ENCODE data around the gene BRMS1. TPM values are rescaled to one million over a fixed set of nuclear protein-coding genes. Genes with fewer than 3 reads are reported as not detected.
"Not testable (repeated sequence)": the region's sequence is repeated elsewhere in the genome, so short reads cannot be mapped to it uniquely, and the experiment has no call there.

Gene BRMS1, protein sequence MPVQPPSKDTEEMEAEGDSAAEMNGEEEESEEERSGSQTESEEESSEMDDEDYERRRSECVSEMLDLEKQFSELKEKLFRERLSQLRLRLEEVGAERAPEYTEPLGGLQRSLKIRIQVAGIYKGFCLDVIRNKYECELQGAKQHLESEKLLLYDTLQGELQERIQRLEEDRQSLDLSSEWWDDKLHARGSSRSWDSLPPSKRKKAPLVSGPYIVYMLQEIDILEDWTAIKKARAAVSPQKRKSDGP
- 95.8 and 104 TPM in 2 replicates for total RNA-seq (2014; rRNA removed; shearing (Covaris generic))

DNA sequence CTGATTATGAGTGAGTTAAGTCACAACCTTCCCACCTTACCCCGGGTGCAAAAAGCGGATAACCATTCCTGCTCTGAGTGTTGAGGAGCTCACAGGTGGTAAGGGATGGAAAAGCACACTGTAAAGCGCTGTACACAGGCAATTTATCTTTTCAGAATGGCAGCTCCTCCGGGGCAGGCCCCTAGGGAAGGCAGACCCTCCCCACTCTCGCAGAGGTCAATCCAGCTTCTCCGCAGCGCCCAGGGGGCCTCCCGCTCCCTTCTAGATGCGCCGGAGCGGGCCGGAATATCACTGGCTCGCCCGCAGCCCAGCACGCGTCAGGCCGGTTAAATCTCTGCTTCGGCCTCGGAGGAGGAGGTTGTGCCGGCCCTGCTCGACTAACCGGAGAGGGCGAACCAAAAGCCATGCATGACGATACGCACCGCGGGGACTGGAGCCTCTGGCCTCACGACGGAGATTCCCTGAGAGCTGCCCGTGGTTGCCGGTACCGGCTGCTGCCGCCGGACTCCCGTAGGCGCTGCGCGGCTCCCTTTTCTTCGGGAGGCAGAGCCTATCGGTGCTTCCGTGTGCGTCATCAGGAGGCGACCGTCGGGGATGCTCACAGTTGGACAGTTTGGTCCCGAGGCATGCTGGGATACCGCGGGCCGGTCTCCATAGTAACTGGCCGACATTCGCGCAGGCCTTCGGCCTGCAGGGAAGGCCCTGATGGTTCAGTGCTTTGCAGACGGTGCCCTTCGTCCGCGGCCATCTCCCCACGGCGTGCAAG lies at the start of gene BRMS1:
TSS of gene BRMS1 (minus strand) at position 555 of the 766 bp plus-strand sequence. CDS start 2,870 bp downstream, outside the sequence.
- DNase-seq (ENCODE audit: low spot score): peak; percentile 92

GRCh38 chr11:66393954-66394353 lies 49.0 kb upstream of the BRMS1 start:
- no peak for DNase-seq (ENCODE audit: low spot score)

GRCh38 chr11:66391322-66391721 lies 46.4 kb upstream of the BRMS1 start:
- DNase-seq (ENCODE audit: low spot score): no peak

DNA sequence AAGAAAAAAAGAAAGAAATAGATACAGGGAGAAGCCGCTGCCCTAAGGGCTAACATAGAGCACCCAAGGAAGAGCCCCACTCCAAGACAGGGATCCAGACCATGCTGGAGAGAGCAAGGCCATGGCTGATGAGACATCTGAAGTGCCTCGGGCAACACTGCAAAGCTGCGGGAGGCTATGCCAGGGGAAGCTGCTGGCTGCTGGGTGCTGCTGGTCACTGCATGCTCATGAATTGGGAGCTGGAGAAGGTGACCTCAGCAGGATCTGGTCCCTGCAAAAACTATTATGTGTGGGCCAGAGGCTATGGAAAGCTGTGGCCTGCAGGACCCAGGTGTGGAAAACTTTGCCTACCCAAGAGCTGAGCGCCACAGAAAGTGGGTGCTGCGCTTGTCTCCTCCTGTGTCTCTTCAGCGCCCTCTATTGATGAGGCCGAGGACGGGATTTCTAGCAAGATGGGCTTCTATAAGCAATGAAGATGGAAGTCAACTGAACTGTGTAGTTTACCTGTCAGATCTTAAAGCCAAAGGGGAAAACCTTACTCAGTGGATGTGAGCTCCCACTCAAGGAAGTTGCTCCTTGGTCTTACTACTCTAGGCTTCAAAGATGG lies 44.0 kb upstream of the BRMS1 start:
- peak; percentile 55 for DNase-seq (ENCODE audit: low spot score)

DNA sequence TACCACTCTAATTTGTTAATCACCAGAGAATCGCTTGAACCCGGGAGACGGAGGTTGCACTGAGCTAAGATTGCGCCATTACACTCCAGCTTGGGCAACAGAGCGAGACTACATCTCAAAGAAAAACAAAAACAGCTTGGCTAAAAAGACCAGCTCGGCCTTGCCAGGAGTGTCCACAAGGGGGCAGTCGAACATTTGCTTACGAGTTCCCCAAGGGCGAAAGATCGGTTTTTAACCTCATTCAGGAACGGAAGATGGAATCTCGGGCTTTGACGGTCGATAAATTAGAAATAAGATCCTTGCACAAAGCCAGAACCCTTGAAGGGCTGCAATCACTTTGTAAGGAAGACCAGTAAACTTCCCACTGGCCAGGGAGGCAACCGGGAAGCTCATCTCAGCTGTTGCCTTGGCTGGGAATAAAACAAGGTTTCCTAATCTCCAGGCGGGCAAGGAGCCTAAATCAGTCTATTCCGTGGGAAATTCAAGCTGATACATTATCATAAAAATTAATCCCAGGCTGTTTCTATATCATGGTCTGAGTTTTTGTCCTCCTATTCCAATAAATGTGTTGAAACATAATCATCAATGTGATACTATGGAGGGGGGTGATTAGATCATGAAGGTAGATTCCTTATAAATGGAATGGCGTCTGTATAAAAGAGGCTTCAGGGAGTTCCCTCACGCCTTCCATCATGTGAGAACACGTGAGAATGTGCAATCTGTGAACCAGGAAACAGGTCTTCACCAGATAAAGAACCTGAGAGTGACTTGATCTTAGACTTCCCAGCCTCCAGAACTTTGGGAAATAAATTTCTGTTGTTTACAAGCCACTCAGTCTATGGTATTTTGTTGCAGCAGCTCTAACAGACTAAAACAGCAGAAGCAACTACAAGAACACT lies 41.5 kb upstream of the BRMS1 start:
- peak; percentile 69 for DNase-seq (ENCODE audit: low spot score)

DNA sequence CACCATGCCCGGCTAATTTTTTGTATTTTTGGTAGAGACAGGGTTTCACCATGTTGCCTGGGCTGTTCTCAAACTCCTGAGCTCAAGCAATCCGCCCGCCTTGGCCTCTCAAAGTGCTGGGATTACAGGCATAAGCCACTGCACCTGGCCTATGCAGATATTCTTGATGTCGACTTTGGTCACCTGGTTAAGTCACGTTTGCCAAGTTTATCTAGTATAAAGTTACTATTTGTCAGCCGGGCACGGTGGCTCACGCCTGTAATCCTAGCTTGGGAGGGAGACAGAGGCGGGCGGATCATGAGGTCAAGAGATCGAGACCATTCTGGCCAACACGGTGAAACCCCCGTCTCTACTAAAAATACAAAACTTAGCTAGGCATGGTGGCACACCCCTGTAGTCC lies 39.4 kb upstream of the BRMS1 start:
- DNase-seq (ENCODE audit: low spot score): not testable (repeated sequence)

GRCh38 chr11:66380264-66380663 lies 35.4 kb upstream of the BRMS1 start:
- DNase-seq (ENCODE audit: low spot score): not testable (repeated sequence)

DNA sequence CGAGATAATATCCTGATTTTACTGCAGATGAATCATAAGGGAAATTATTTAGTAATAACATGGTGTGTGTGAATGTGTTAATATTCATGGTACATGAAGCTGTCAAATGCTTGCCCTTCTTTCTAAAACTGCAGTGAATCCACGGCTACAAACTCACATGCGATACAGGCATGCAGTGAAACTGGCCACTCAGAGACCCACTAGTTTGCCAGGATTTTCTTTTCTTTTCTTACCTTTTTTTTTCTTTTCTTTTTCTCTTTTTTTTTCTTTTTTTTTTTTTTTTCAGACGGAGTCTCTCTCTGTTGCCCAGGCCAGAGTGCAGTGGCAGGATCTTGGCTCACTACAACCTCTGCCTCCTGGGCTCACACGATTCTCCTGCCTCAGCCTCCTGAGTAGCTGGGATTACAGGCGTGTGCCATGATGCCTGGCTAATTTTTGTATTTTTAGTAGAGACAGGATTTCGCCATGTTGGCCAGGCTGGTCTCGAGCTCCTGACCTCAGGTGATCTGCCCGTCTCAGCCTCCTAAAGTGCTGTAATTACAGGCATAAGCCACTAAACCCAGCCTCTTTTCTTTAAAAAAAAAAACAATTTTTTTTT lies 28.9 kb upstream of the BRMS1 start:
- not testable (repeated sequence) for DNase-seq (ENCODE audit: low spot score)

DNA sequence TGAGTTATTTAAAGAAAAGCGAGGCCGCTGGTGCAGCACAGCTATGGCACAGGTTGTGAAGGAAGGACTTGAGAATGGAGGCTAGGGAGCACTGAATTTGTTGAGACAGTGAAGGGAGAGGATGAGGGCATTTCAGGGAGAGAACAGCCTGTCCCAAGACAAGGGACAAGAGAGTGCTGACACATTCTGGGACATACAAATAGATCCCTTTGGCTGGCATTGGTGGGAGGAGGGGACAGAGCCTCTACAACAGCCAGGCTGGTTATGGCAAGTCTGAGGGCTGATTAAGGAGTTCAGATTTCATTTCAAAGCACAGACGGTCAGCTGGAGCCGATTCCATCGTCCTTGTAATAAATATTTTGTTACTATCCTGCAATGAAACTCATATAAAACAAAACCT lies 28.4 kb upstream of the BRMS1 start:
- no peak for DNase-seq (ENCODE audit: low spot score)

DNA sequence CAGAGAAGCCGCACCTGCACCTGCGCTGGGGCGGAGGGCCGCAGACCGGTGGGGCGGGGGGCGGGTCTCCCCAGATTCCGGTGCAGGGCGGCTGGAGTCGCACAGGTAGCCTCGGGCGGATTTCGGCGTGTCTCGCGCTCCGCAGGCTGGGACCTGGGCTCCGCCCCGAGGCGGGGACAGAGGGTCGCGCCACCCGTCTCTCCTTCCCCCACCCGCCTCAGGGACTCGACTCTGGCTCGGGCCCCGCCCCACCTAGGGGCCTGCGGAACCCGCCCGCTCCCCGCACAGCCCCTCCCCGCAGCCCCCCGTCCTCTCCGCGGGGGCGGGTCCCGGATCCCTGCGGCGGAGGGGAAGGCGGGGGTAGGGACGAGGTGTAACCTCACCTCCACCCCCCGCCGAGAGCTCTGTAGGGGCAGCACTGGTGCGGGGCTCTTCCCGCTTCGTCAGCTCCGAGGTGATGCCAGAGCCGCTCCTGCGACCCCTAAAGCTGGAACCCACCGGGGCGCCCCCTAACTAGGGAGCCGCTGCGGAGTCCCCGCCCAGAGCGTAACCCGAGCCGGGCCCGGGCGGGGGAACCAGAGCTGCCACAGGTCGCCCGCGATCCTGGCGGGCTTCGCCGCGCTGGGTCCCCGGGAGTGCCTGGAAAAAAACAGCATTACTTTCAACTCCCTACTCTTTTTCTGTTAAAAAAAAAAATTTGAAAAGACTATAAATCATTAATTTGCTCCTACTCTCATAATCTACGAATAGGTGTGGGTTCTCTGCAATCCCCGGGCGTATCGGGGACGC lies 26.9 kb upstream of the BRMS1 start, which contains the start of gene SLC29A2:
TSS of gene SLC29A2 (minus strand) at position 134 of the 789 bp plus-strand sequence. CDS start 169 bp downstream, outside the sequence.
- no peak for DNase-seq (ENCODE audit: low spot score)

DNA sequence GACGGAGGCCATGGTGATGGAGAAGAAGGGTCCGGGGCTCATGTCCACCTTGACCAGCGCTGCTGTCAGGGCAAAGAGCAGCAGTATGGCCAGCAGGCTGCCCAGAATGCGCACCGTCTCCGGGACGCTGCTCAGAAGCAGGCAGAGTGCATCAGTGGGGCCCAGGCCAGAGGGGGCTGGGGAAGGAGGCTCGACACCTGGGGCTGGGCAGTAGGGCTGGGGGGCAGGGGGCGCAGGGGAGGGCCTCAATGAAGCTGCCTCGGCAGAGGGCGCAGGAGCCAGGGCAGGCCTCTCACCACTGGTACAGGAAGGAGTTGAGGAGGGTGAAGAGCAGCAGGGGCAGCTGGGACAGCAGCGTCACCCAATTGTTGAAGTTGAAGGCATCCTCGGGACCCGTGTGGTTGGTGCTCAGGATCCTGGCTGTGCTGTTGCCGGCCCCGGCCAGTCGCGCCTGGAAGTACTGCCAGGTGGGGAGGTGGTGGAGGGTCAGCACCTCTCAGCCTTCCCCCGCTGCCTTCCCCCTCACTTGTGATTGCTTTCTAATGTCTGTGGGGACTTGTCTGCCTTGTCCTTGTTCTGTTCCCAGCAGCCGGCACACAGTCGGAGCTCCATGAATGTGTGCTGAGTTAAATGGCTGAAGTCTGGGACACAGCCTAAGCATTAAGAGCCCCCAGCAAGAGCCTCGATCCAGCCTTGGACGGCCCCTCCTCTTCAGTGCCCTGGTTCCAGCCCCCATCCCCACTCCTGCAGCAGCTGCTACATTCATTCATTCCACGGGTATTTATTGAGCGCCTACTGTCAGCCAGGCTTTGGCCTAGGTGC lies 24.4 kb upstream of the BRMS1 start:
- DNase-seq (ENCODE audit: low spot score): no peak

DNA sequence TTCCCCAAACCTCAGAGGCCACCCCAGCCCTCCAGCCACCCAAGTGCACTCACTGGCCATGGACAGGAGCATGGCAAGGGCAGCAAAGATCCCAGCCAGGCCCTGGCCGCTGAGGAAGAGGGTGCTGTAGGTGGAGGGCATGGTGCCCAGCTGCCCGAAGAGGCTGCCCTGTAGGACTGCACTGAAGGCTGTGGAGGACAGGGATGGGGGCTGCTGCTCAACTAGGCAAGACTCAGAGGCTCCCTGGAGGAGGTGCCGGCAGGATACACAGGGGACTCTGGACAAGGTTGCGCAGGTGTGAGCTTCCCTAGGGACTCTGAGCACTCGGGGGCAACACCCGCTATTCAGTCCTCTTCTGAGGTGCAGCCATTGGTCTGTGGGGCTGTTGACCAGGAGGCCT lies 23.6 kb upstream of the BRMS1 start:
- no peak for DNase-seq (ENCODE audit: low spot score)

DNA sequence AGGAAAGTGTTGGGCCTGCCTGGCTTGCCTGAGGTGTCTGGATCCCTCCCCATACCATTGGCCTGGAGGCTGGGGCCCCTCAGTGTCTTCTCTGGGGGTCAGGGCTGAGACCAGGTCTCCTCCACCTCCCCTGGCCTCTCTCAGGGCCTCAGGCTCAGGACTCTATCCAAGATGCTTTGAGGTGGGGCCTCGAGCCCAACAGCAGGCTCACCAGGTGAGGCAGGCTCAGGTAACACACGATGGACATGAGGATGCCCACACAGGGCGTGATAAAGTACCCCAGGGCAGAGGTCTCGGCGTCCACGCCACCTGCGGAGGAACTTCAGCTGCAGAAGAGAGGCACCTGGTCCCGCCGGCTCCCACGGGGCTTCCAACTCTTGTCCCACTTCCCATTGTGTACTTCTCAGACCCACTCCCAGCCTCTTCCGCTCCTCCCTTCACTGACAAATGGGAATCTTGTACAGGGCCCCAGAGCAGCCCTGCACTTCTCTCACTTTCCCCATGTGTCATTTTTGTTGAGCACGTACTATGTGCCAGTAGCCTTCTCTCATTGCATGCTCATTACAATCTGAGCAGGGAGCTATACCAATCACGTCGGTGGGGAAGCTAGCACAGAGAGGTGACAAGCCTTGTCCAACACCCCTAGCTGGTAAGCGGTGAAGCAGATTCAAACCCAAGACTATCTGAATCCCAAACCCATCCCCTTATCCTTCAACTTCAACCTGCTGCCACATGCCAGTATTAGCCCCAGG lies 22.8 kb upstream of the BRMS1 start:
- no peak for DNase-seq (ENCODE audit: low spot score)

DNA sequence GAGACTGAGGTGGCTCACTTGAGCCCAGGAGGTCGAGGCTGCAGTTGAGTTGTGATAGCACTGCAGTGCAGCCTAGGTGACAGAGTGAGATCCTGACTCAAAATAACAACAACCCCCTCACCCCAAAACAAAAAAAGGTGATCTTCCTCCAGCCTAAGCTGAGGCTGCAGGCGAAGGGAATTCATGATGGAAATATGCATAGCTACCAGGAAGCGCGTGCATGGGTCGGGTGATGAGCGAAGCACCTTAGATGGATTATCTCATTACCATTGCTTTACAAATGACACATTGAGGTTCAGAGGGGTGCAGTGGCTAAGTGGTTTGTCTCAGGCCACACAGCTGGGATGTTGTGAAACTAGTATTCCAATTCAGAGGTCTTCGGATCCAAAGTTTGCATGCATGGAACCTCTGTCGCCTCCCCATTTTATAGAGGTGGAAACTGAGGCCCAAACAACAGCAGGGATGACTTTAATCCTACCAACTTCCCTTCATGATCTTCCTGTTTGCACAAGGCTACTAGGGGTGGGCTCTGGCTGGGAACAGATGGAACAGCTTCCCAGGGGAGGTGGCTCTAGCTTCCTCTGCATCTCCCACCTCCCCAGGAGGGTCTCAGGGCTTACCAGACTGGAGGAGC lies 22.1 kb upstream of the BRMS1 start:
- no peak for DNase-seq (ENCODE audit: low spot score)

- no peak for DNase-seq (ENCODE audit: low spot score)
Observed at GRCh38 chr11:66365711-66366619, 21.1 kb upstream of the BRMS1 start.

GRCh38 chr11:66365166-66365565 lies 20.3 kb upstream of the BRMS1 start:
- no peak for DNase-seq (ENCODE audit: low spot score)
